C4-2B (cell line): ENCODE results near the gene GIT2.

Source experiments
- CTCF ChIP-seq: fragments of 450-650 bp; conservative IDR thresholded peaks from 2 replicates; pipeline ENCODE4 v1.5.1; 2017; ENCODE audit warnings: mild to moderate bottlenecking
- ZFX ChIP-seq: fragments of 450-650 bp; IDR thresholded peaks from 2 replicates; pipeline ENCODE4 v1.6.1; 2017

- TF ChIP-seq CTCF (no peak), ZFX (no peak)
Observed at GRCh38 chr12:109983432-109984142, 12.6 kb downstream of the GIT2 start.
